Stomach (tissue), 9 donors: ENCODE measurements around the gene TNPO3. TPM values are rescaled to one million over a fixed set of nuclear protein-coding genes. Genes with fewer than 3 reads are reported as not detected.

ENCODE experiments used
- DNase-seq, 2 donors: peaks; one replicate each; pipeline versions ENCODE4 v3.0.0 to v3.0.0-alpha.2; 2013 to 2019
- H3K27ac ChIP-seq, 5 donors: fragments of 200-600 bp in 4 of 5; sonication (generic) in 4 of 5; one replicate each; pipeline ENCODE4 v1.5.1; 2013 to 2019; ENCODE audit warnings: mild to moderate bottlenecking in 1 of 5, moderate library complexity in 1 of 5
- H3K27me3 ChIP-seq, 3 donors: fragments of 200-600 bp; sonication (generic); one replicate each; pipeline ENCODE4 v1.5.1; 2017 to 2019; ENCODE audit warnings: mixed run types in 1 of 3
- H3K36me3 ChIP-seq, 4 donors: fragments of 200-600 bp; sonication (generic); 1 replicate in 3 of 4; 2 replicates in 1 of 4; pipeline ENCODE4 v1.5.1; 2016 to 2019
- H3K4me1 ChIP-seq, 4 donors: fragments of 200-600 bp; sonication (generic); one replicate each; pipeline ENCODE4 v1.5.1; 2016 to 2019
- H3K4me3 ChIP-seq, 4 donors: fragments of 200-600 bp; sonication (generic) in 3 of 4; one replicate each; pipeline ENCODE4 v1.5.1; 2016 to 2019; ENCODE audit warnings: mild to moderate bottlenecking in 1 of 4
- H3K9me3 ChIP-seq, 4 donors: fragments of 200-600 bp; sonication (generic); one replicate each; pipeline ENCODE4 v1.5.1; 2016 to 2019
- CTCF ChIP-seq, 7 experiments: fragments of 450-650 bp in 4 of 7; fragments of 200-600 bp in 3 of 7; sonication (generic) in 3 of 7; IDR thresholded peaks; one replicate each; pipeline ENCODE4 v1.5.1; 2016 to 2019; ENCODE audit warnings: antibody characterized with exemption in 7 of 7, control low read depth in 2 of 7, mild to moderate bottlenecking in 1 of 7
- EP300 ChIP-seq: sonication (generic); formaldehyde crosslinking; IDR thresholded peaks from one replicate; pipeline ENCODE4 v1.6.1; 2017; ENCODE audit warnings: antibody characterized with exemption
- POLR2A ChIP-seq, 4 donors: fragments of 450-650 bp; IDR thresholded peaks; one replicate each; pipeline ENCODE4 v1.6.1; 2016; ENCODE audit warnings: antibody characterized with exemption in 4 of 4, control low read depth in 2 of 4, mild to moderate bottlenecking in 1 of 4, moderate library complexity in 1 of 4
- POLR2AphosphoS5 ChIP-seq, 3 donors: sonication (generic); formaldehyde crosslinking; IDR thresholded peaks; one replicate each; pipeline ENCODE4 v1.6.1; 2016; ENCODE audit warnings: antibody characterized with exemption in 3 of 3
- WGBS, 5 donors: extraction: QIAGEN DNeasy Blood & Tissue Kit in 3 of 5; methylation state at CpG; one replicate each; pipeline versions ENCODE4 v1.1.5 to v1.1.7; 2013 to 2018; 5-methylcytosine and 5-hydroxymethylcytosine counted together
- intact Hi-C: fragments of 100-400 bp; cut with DNase I; formaldehyde crosslinking; loops from one replicate; pipeline ENCODE4 v1.15.1; 2023; ENCODE audit warnings: low total_unique reads
- polyA plus RNA-seq, 3 donors: library from polyadenylated mRNA; stranded (reverse); fragments of 200-250 nt; gene quantifications; one replicate each; pipeline ENCODE4 v1.2.3, GENCODE V29; 2013
- total RNA-seq, 5 donors: library from RNA; depleted of rRNA; stranded (reverse); fragments of >200 nt; gene quantifications; one replicate each; pipeline versions ENCODE4 v1.1.0 to v1.2.3, GENCODE V29; 2014 to 2016
- donor health status: healthy with polysubstance abuse.
- donor health status: Bipolar disorder and iron deficiency.
- donor health status: healthy.

The TNPO3 gene
- total and polyA plus RNA-seq, 8 donors = 10.7 to 63.8 (median 19.6) TPM

- WGBS, 5 donors = 64 to 67% (median 66%) methylated on average over 5 of the region's 5 CpGs
- no peaks in the 10 kb centered on the region for H3K4me1 ChIP-seq
Measured at GRCh38 chr7:129083525-129083924, 28.6 kb upstream of the TNPO3 start.

GRCh38 chr7:129078455-129078854 lies 23.5 kb upstream of the TNPO3 start:
- Histone ChIP-seq H3K27me3 (peaks cover 0 to 6% (median 0%) of the 10 kb centered on the region in 3 donors), H3K27ac (no peak overlapping the region), H3K9me3 (no peaks in the 10 kb centered on the region), H3K4me1 (no peaks in the 10 kb centered on the region), H3K36me3 (no peaks in the 10 kb centered on the region), H3K4me3 (no peak overlapping the region)
- 74 to 95% (median 87%) methylated on average over 2 of the region's 2 CpGs for WGBS, 5 donors
- intact Hi-C loops = loop anchor here (5.0 kb wide), 1 partner anchor 171 kb away; no protein-coding TSS in a partner anchor
- DNase-seq = no peak
- no peak for TF ChIP-seq POLR2A (IDR thresholded peaks at IDR 0.05)
- TF ChIP-seq POLR2AphosphoS5 (IDR thresholded peaks at IDR 0.05) = no peak
- TF ChIP-seq CTCF (IDR thresholded peaks at IDR 0.05) = no peak
- no peak for TF ChIP-seq EP300

More at GRCh38 chr7:129083525-129083924, 28.6 kb upstream of the TNPO3 start:
- H3K9me3 ChIP-seq = no peaks in the 10 kb centered on the region
- H3K4me3 ChIP-seq = no peak overlapping the region
- TF ChIP-seq CTCF (IDR thresholded peaks at IDR 0.05) (no peak), POLR2AphosphoS5 (IDR thresholded peaks at IDR 0.05) (no peak), POLR2A (IDR thresholded peaks at IDR 0.05) (no peak), EP300 (no peak)
- DNase-seq = no peak
- intact Hi-C loops = no loop called here
- no peak overlapping the region for H3K27ac ChIP-seq
- H3K27me3 ChIP-seq = peaks cover 0 to 13% (median 0%) of the 10 kb centered on the region in 3 donors
- H3K36me3 ChIP-seq = no peaks in the 10 kb centered on the region

- WGBS, 5 donors = 69 to 82% (median 80%) methylated on average over 2 of the region's 2 CpGs
Measured at GRCh38 chr7:129076886-129077285, 22.0 kb upstream of the TNPO3 start.

GRCh38 chr7:129074994-129075393 lies 20.1 kb upstream of the TNPO3 start:
- no peak overlapping the region for H3K4me3 ChIP-seq
- 89 to 100% (median 92%) methylated on average over 2 of the region's 2 CpGs for WGBS, 5 donors

More at GRCh38 chr7:129076886-129077285, 22.0 kb upstream of the TNPO3 start:
- no peak for TF ChIP-seq CTCF (IDR thresholded peaks at IDR 0.05)
- TF ChIP-seq EP300 = no peak
- no peak for TF ChIP-seq POLR2A (IDR thresholded peaks at IDR 0.05)
- no peak for TF ChIP-seq POLR2AphosphoS5 (IDR thresholded peaks at IDR 0.05)
- Histone ChIP-seq H3K36me3 (no peaks in the 10 kb centered on the region), H3K27ac (no peak overlapping the region), H3K4me1 (no peaks in the 10 kb centered on the region), H3K4me3 (no peak overlapping the region), H3K9me3 (no peaks in the 10 kb centered on the region), H3K27me3 (peaks cover 0 to 2% (median 0%) of the 10 kb centered on the region in 3 donors)
- DNase-seq = no peak
- intact Hi-C loops = loop anchor here (5.0 kb wide), 1 partner anchor 170 kb away; no protein-coding TSS in a partner anchor

More at GRCh38 chr7:129074994-129075393, 20.1 kb upstream of the TNPO3 start:
- H3K9me3 ChIP-seq = no peaks in the 10 kb centered on the region
- intact Hi-C loops = loop anchor here (5.0 kb wide), 1 partner anchor 168 kb away; no protein-coding TSS in a partner anchor
- DNase-seq = no peak
- H3K27me3 ChIP-seq = peaks cover 0 to 4% (median 0%) of the 10 kb centered on the region in 3 donors
- no peak for TF ChIP-seq POLR2AphosphoS5 (IDR thresholded peaks at IDR 0.05)
- no peak for TF ChIP-seq CTCF (IDR thresholded peaks at IDR 0.05)
- TF ChIP-seq EP300 = no peak
- TF ChIP-seq POLR2A (IDR thresholded peaks at IDR 0.05) = no peak
- no peaks in the 10 kb centered on the region for H3K4me1 ChIP-seq
- H3K36me3 ChIP-seq = no peaks in the 10 kb centered on the region
- H3K27ac ChIP-seq = no peak overlapping the region
